GM18520 (cell line): ENCODE measurements around the gene PSMD1.

Experiments
- ATAC-seq: cut with Tn5 transposase; IDR thresholded peaks from one replicate; pipeline ENCODE4 v1.9.1; 2021; ENCODE audit not compliant: unreplicated experiment

PSMD1 gene

GRCh38 chr2:231034291-231034882, 22.3 kb upstream of the PSMD1 start:
- no peak for ATAC-seq

- no peak for ATAC-seq
Measured at GRCh38 chr2:231036131-231036530, 20.5 kb upstream of the PSMD1 start.

DNA sequence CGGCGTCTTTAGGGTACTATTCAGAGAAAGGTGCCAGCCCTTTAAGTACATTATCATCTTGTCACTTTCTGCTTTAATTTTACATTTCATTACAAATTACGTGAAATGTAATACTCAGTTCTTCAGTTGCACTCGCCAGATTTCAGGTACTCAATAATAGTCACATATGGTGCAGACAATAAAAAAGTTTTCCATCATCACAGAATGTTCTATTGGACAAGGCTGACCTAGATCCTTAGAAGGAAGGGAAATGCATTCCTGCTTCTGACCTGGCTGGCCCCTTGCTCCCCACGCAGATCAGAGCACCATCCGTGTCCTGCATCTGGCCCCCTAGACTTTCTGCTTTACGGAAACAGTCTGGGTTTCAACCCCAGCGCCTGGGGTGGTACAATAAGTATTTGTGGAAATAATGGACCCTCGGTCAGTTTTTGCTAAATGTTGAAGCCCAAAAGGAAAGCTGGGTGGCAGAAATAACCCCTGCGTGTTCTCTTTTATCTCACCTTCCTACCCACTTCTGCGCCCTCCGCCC, 20.0 kb upstream of the PSMD1 start:
- no peak for ATAC-seq

- ATAC-seq: no peak
Measured at GRCh38 chr2:231037202-231037730, 19.4 kb upstream of the PSMD1 start, which contains the start of gene C2orf72. C2orf72 (plus strand) TSS chr2:231037523; CDS start chr2:231037566, 43 bp downstream.

DNA sequence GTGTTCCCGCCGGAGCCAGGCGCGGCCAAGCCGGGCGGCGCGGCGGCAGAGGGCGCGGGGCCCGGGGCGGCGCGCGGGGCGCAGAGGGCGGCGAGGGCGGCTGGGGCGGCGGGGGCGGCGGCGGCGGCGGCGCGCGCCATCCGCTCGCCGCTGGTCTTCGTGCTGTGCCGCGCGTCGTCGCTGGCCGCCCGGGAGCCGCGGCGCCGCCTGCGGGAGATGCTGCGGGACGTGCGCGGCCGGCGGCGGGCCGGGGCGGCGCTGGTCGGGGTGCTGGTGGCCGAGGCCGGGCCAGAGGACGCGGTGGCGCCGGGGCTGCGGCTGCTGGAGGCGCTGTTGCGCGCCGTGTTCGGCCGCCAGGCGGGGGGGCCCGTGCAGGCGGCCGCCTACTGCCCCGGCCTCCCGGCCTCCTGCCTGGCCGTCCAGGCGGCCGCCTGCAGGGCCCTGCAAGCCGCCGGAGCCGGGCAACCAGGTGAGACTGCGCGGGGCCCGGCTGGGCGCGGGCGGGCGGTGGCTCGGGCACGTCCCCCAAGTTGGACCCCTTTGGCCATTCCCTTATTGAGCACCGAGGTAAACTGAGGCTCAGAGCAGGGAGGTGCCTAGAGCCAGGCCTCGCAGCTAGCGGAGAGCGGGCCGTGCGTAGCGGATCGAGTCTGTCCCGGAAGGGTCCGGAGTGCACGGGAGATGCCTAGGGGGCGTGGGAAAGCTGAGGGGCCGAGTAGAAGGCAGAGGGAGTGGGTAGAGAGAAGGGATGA, 18.8 kb upstream of the PSMD1 start:
- no peak for ATAC-seq

- ATAC-seq: no peak
Measured at GRCh38 chr2:231038483-231039293, 18.0 kb upstream of the PSMD1 start.

- no peak for ATAC-seq
Measured at GRCh38 chr2:231039294-231039664, 17.4 kb upstream of the PSMD1 start.

- no peak for ATAC-seq
Measured at GRCh38 chr2:231039821-231040364, 16.8 kb upstream of the PSMD1 start.

DNA sequence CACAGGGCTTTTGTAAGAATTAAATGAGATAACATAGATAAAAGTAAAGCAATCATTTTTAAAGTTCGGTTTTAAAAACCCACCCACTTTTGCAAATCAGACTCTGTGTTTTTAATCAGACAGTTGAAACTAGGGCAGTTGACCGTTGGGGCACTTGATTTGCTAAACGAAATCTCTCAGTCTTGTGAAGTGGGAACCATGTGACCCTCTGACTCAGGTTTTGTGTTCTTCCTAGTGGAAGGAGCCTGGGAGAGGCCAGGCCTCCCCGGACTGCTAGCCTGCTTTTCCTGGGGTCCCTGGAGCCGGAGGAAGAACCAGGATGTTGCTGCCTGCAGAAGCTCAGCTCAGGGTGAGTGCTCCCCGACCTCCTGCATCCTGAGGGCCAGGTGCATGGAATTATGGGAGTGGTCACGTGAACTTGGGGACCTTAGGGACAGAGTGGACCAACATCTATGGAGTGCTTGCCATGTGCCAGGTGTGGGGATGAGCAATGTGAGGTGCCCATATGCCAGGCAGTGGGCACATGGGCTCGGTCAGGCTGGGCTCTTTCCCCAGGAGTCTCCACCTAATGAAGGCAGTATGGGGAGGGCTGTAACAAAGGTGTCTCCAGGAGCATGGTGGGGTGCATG, 15.5 kb upstream of the PSMD1 start:
- ATAC-seq: no peak

- no peak for ATAC-seq
Measured at GRCh38 chr2:231043796-231044195, 12.9 kb upstream of the PSMD1 start.

GRCh38 chr2:231046916-231047273, 9.8 kb upstream of the PSMD1 start:
- no peak for ATAC-seq

DNA sequence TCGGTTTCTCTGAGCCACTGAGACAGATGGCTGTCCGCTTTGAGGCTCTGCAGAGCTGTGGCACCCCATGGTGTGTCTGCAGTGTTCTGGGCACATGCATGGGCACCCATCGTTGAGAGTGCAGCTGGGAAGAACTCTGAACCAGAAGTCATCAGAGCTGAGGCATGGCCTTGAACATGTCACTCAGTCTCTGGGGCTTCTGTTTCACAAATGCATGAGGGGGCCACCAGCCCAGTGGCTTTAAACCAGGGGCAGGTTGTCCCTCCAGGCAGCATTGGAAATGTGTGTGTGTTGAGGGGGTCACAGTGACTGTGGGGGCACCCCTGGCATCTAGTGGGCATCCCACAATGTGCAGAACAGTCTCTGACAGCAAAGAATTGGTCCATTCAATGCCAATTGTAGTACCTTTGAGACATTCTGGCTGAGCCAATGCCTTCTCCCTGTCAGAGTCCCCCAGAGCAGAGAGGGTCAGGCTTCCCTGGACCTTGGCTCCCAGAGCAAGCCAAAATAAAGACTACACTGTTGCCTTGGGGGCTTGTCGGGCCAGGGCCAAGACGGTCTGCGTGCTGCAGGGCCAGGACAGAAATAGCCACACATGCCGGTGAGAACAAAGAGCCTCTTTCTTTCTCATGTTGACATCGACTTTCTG, 9.3 kb upstream of the PSMD1 start:
- no peak for ATAC-seq

DNA sequence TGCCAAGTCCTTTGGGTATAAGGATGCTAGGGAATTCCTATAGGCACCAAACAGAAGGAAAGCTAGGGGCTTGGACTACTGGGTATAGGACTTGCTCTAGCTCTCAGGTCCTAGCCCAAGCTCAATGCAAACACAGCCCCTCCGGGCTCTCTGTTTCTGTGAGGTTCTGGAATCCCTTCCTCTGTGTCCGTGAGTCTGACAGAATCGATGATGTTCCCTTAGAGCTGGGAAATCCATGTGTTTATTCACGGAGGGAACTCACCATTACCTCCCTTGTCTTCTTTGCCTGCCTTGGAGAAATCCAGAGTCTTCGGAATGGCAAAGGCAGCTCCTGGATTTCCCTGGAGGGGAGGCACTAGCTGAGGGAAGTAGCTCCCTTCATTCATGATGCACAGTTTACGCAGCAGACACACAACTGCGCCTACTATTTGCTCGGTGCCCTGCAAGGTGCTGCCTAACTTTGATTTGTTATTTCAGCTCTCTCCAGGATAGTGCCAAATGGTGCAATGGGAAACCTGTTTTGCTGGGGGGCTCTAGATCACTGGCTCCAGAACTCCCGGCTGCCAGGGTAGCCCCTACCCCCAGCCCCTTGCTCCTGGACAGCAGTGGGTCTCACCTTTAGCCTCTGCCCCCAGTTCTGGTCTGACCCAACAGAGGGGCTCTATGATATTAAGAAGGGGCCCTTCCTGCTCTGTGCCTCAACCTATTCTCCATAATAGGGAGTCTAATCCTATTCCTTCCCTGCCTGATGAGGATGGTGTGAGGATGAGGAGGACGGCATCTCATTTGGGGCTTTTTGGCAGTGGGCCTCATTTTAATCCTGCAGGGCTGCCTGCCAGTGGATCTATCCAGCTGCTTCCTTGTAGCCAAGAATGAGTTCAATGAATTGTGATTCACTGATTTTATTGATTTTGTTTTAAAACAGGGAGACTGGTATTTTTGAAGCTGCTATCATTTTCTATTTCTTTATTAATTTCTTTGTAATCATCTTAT, 8.4 kb upstream of the PSMD1 start:
- ATAC-seq: no peak

DNA sequence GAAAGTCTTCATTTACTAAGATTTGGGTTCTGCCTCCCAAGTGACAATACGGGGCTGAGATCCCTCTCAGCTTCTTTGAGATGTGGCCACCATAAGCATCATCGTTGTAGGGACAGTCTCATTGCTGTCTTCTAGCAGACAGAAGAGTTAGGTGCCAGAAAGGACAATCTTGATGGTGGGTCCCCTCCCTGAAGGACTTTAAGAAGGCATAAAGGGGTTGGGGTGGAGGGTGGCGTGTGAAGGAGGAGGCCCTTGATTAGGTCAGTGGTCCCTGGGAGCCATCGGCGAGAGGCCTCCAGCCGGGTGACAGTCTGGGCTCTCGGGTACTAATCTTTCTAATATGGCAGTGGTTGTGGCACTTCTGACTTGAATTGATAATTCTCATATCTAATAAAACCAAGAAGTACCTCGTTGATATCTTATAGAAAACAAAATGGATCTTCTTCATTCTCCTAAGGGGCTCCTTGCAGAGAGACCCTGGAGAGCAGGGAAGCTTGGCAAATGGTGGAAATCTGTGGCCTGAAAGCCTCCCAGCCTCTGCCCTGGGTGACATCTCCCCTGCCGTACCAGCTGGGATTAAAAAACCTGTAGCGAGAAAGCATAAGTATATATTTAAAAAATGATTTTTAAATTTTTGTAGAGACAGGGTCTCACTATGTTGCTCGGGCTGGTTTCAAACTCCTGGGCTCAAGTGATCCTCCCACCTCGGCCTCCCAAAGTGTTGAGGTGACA, 7.2 kb upstream of the PSMD1 start:
- ATAC-seq: no peak

GRCh38 chr2:231050018-231050901, 6.4 kb upstream of the PSMD1 start:
- ATAC-seq: no peak

DNA sequence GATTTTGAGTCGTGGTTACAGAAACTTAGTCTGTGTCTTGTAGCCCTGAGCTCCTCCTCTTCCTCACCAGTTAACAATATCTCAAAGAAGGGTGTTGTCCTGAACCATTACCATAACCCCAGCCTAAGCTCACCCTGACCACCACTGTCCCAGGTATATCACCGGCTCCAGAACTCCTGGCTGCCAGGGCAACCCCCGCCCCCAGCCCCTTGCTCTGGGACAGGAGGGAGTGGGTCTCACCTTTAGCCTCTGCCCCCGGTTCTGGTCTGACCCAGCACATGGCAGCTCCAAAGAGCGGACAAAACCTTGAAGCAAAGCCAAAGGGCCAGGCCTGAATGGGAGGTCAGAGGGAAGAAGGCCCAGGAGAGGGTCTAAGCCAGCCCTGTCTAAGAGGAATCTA, 5.6 kb upstream of the PSMD1 start:
- no peak for ATAC-seq
